ENCODE data around the gene LRRC47.

DNA sequence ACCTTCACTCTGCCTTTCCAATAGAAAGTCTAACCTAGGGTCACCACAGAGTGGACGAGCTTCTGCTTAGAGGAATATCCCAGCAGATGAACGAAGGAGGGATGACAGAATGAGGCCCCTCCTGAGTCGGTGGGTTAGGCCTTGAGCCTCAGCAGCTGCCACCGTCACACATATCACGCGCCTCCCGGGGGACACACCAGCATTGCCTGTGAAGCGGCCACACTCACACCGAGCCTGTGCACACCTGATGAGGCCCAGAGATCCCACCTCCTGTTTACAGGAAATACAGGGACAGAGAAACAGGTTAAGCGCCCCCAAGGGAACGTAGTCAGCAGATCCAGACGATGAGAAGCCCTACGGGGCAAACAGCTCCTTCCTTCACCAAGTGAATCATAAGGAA is 25.1 kb upstream of the LRRC47 start:
- no peak for TF ChIP-seq ZC3H10 (CRISPR knock-in tag; IDR thresholded peaks at IDR 0.05)
- TF ChIP-seq RARB (CRISPR knock-in tag; IDR thresholded peaks at IDR 0.05): no peak
- TF ChIP-seq ZFP3 (CRISPR knock-in tag; IDR thresholded peaks at IDR 0.05): no peak
- TF ChIP-seq CSDC2 (CRISPR knock-in tag; IDR thresholded peaks at IDR 0.05): no peak
- TF ChIP-seq, protein P1, sequence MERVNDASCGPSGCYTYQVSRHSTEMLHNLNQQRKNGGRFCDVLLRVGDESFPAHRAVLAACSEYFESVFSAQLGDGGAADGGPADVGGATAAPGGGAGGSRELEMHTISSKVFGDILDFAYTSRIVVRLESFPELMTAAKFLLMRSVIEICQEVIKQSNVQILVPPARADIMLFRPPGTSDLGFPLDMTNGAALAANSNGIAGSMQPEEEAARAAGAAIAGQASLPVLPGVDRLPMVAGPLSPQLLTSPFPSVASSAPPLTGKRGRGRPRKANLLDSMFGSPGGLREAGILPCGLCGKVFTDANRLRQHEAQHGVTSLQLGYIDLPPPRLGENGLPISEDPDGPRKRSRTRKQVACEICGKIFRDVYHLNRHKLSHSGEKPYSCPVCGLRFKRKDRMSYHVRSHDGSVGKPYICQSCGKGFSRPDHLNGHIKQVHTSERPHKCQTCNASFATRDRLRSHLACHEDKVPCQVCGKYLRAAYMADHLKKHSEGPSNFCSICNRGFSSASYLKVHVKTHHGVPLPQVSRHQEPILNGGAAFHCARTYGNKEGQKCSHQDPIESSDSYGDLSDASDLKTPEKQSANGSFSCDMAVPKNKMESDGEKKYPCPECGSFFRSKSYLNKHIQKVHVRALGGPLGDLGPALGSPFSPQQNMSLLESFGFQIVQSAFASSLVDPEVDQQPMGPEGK (CRISPR knock-in tag; IDR thresholded peaks at IDR 0.05; ENCODE audit: borderline replicate concordance): no peak
- TF ChIP-seq, protein P2, sequence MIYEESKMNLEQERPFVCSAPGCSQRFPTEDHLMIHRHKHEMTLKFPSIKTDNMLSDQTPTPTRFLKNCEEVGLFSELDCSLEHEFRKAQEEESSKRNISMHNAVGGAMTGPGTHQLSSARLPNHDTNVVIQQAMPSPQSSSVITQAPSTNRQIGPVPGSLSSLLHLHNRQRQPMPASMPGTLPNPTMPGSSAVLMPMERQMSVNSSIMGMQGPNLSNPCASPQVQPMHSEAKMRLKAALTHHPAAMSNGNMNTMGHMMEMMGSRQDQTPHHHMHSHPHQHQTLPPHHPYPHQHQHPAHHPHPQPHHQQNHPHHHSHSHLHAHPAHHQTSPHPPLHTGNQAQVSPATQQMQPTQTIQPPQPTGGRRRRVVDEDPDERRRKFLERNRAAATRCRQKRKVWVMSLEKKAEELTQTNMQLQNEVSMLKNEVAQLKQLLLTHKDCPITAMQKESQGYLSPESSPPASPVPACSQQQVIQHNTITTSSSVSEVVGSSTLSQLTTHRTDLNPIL (CRISPR knock-in tag; IDR thresholded peaks at IDR 0.05; ENCODE audit: low read depth): no peak

Data from SK-N-SH treated with all-trans-retinoic acid at 6 μM for 48 hours (cell line).